ENCODE measurements around the gene EVI2B. TPM values are rescaled to one million over a fixed set of nuclear protein-coding genes. Genes with fewer than 3 reads are reported as not detected.
"Not testable (repeated sequence)": the region's sequence is repeated elsewhere in the genome, so short reads cannot be mapped to it uniquely, and the experiment has no call there.

Gene EVI2B
- polyA plus RNA-seq, 1 donor from 2014 or later, result 192 TPM

GRCh38 chr17:31269578-31269983 lies 44.3 kb downstream of the EVI2B start:
- H3K9me3 Mint-ChIP-seq, result no peaks in the 10 kb centered on the region
- H3K4me1 Mint-ChIP-seq, result no peaks in the 10 kb centered on the region
- peaks cover 5% of the 10 kb centered on the region for H3K36me3 Mint-ChIP-seq
- H3K4me3 Mint-ChIP-seq, result no peak overlapping the region
- no peaks in the 10 kb centered on the region for H3K27me3 Mint-ChIP-seq
- H3K27ac Mint-ChIP-seq, result no peak overlapping the region

GRCh38 chr17:31269036-31269577 lies 44.7 kb downstream of the EVI2B start:
- no peaks in the 10 kb centered on the region for H3K27me3 Mint-ChIP-seq
- no peaks in the 10 kb centered on the region for H3K9me3 Mint-ChIP-seq
- H3K4me1 Mint-ChIP-seq, result no peaks in the 10 kb centered on the region
- H3K36me3 Mint-ChIP-seq, result peaks cover 5% of the 10 kb centered on the region
- H3K27ac Mint-ChIP-seq, result no peak overlapping the region
- H3K4me3 Mint-ChIP-seq, result no peak overlapping the region

- Mint-ChIP-seq H3K27ac (no peak overlapping the region), H3K36me3 (peaks cover 6% of the 10 kb centered on the region), H3K4me3 (no peak overlapping the region), H3K4me1 (no peaks in the 10 kb centered on the region), H3K27me3 (no peaks in the 10 kb centered on the region), H3K9me3 (no peaks in the 10 kb centered on the region)
These were observed 47.8 kb downstream of the EVI2B start for GRCh38 chr17:31266042-31266441.

GRCh38 chr17:31262923-31263322 lies 50.9 kb downstream of the EVI2B start:
- not testable (repeated sequence) for H3K4me3 Mint-ChIP-seq, H3K9me3 Mint-ChIP-seq, H3K36me3 Mint-ChIP-seq, H3K27ac Mint-ChIP-seq, H3K4me1 Mint-ChIP-seq, H3K27me3 Mint-ChIP-seq

GRCh38 chr17:31261601-31262000 lies 52.3 kb downstream of the EVI2B start:
- Mint-ChIP-seq H3K36me3 (peaks cover 1% of the 10 kb centered on the region), H3K9me3 (no peaks in the 10 kb centered on the region), H3K4me1 (no peaks in the 10 kb centered on the region), H3K27me3 (no peaks in the 10 kb centered on the region), H3K4me3 (no peak overlapping the region), H3K27ac (no peak overlapping the region)

GRCh38 chr17:31260151-31260550 lies 53.7 kb downstream of the EVI2B start:
- Mint-ChIP-seq H3K9me3 (no peaks in the 10 kb centered on the region), H3K27me3 (no peaks in the 10 kb centered on the region), H3K4me3 (no peak overlapping the region), H3K36me3 (peaks cover 1% of the 10 kb centered on the region), H3K4me1 (no peaks in the 10 kb centered on the region), H3K27ac (no peak overlapping the region)

- H3K27me3 Mint-ChIP-seq, result no peaks in the 10 kb centered on the region
- H3K4me1 Mint-ChIP-seq, result no peaks in the 10 kb centered on the region
- no peaks in the 10 kb centered on the region for H3K9me3 Mint-ChIP-seq
- no peak overlapping the region for H3K4me3 Mint-ChIP-seq
- no peak overlapping the region for H3K27ac Mint-ChIP-seq
- peaks cover 1% of the 10 kb centered on the region for H3K36me3 Mint-ChIP-seq
These were observed 56.9 kb downstream of the EVI2B start for GRCh38 chr17:31256936-31257335.

GRCh38 chr17:31254654-31255053 lies 59.2 kb downstream of the EVI2B start:
- no peak overlapping the region for H3K27ac Mint-ChIP-seq
- H3K27me3 Mint-ChIP-seq, result no peaks in the 10 kb centered on the region
- H3K4me1 Mint-ChIP-seq, result peaks cover 6 to 10% (median 8%) of the 10 kb centered on the region in 3 donors

More at GRCh38 chr17:31254654-31255053, 59.2 kb downstream of the EVI2B start:
- Mint-ChIP-seq H3K9me3 (no peaks in the 10 kb centered on the region), H3K36me3 (no peaks in the 10 kb centered on the region), H3K4me3 (no peak overlapping the region)

Other genes starting within 250 kb of the EVI2B start
- gene NF1, start 219.1 kb downstream of the EVI2B start, polyA plus RNA-seq, result 10.0 TPM
- not detected for gene OMG, start 16.8 kb downstream of the EVI2B start, polyA plus RNA-seq
- 30.2 TPM for gene EVI2A, start 7.6 kb upstream of the EVI2B start, polyA plus RNA-seq
- 21.0 TPM for gene RAB11FIP4, start 77.6 kb upstream of the EVI2B start, polyA plus RNA-seq

Data from IgD-negative memory B cell (primary cell).